ENCODE results near the gene CRIP1.

- TF ChIP-seq CTCF (IDR thresholded peaks at IDR 0.05; ENCODE audit: insufficient read depth, low read depth, low read length) (no peak), EZH2 (IDR thresholded peaks at IDR 0.05; ENCODE audit: insufficient read depth, low read length) (no peak)
These were observed 38.6 kb downstream of the CRIP1 start for GRCh38 chr14:105525326-105525725.
